AG10803 (cell line): ENCODE results near the gene RPTOR.
A peak's percentile ranks its signal among the peaks of the same experiment; 100 is the strongest.
"Not testable (repeated sequence)": the region's sequence is repeated elsewhere in the genome, so short reads cannot be mapped to it uniquely, and the experiment has no call there.

ENCODE experiments used
- DNase-seq: peaks from one replicate; pipeline ENCODE4 v3.0.0; 2010; ENCODE audit warnings: low read depth
- H3K4me3 ChIP-seq: 2 replicates; pipeline ENCODE4 v1.5.1; 2011; ENCODE audit warnings: mild to moderate bottlenecking, low read length, control low read depth
- TF ChIP-seq, protein P1 (sequence below): conservative IDR thresholded peaks from 2 replicates; pipeline ENCODE4 v1.5.1; 2011; ENCODE audit warnings: mild to moderate bottlenecking, low read length, control low read depth, inconsistent platforms

Gene RPTOR

DNA sequence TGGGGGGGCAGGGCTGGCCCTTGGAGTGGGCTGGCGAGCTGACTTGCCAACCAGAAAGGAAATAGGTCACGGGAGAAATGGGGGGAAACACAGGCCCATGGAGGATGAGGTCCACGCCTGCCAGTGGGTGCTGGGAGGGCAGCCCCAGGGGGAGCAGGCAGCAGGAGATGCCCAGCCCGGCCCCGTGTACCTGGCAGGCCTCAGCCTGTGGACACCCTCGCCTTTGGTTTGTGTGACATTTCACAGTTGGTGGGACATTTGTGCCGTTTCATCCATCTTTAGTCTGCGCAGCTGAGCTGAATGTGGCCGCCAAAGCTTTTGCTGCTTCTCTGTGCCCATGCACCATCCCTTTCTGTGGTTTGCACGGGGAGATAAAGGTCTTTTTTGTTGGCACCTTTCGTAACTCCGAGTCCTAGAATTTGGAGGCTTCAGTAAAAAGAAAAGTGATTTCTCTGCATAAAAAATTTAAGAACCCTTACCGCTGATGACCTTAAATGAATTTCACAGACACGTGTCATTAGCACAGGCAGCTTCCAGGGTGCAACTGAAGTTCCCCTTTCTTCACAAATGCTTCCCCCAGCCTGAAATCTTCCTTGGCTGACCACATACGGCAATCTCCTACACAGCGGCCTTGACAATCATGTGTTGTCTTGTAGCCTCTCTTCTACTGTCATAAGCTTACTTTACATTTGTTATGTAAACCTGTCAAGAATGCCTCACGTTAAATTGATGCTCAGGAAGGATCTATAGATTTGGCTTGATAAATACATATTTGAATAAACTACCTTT, 193.6 kb downstream of the RPTOR start:
- H3K4me3 ChIP-seq = no peak overlapping the region
- no peak for DNase-seq

DNA sequence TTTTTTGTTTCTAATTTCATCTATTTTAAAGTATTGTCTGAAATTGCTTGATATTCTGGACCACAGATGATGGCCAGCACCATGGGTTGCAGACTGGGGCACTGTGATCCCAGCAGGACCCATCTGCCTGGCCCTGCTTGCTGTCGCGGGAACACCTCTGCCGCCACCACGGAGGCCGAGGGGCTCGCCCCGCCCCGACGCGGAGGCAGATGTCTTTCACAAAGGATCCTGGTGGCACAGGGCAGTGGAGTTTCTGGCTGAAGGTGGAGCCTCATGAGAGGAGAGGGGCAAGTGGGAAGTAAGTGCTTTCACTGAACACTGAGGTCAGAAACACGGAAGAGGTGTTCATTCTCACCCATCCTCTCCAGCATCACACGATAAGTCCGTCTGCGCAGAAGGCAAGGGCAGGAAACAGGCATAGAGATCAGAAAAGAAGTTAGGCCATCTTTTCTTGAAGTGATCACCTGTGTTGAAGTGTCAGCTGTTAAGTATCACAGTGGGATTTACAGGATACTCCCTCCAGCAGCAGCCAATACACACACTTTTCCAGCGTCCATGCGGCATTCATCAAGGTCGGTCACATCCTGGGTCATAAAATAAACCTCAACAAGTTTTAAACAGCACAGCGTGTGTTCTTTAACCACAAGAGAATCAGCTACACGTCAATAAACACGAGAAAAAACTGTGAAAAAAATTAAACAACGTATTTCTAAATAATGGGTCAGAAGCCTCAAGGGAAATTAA, 194.5 kb downstream of the RPTOR start:
- no peak for DNase-seq
- no peak overlapping the region for H3K4me3 ChIP-seq
- TF ChIP-seq, protein P1, sequence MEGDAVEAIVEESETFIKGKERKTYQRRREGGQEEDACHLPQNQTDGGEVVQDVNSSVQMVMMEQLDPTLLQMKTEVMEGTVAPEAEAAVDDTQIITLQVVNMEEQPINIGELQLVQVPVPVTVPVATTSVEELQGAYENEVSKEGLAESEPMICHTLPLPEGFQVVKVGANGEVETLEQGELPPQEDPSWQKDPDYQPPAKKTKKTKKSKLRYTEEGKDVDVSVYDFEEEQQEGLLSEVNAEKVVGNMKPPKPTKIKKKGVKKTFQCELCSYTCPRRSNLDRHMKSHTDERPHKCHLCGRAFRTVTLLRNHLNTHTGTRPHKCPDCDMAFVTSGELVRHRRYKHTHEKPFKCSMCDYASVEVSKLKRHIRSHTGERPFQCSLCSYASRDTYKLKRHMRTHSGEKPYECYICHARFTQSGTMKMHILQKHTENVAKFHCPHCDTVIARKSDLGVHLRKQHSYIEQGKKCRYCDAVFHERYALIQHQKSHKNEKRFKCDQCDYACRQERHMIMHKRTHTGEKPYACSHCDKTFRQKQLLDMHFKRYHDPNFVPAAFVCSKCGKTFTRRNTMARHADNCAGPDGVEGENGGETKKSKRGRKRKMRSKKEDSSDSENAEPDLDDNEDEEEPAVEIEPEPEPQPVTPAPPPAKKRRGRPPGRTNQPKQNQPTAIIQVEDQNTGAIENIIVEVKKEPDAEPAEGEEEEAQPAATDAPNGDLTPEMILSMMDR = no peak

More for the DNA sequence above, 193.6 kb downstream of the RPTOR start:
- TF ChIP-seq, protein P1 = no peak

DNA sequence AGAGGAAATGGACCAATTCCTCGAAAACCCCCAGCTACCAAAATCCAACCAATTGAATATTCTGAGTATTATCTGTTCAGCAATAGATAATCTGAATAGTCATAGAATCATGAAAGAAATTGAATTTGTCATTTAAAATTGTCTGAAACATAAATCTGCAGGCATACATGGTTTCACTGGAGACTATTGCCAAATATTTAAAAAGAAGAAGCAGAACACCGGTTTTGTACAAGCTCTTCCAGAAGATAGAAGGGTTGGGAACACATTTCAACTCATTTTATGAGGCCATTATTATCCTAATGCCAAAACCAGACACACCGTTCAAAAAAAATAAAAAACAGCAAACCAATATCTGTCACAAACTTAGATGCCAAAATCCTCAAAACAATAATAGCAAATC, 195.5 kb downstream of the RPTOR start:
- DNase-seq = no peak
- H3K4me3 ChIP-seq = no peak overlapping the region
- TF ChIP-seq, protein P1 = no peak

DNA sequence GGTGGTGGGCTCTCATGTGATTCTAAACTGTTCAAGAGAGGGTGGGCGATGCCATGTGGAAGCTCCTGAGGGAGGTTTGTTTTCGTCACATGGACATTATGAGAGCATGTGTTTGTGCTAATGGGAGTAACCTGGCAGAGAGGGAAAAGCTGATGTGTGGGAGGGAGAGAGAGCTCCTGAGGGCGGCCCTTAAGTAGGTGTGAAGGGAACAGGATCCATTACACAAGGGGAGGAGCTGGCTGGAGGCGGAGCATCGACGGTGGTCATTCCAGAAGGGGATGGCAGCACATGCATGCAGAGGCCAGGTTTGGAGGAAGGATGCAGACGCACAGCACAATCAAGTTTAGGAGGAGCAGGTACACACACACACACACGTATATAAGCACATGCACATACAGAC, 197.5 kb downstream of the RPTOR start:
- DNase-seq = no peak
- no peak overlapping the region for H3K4me3 ChIP-seq
- TF ChIP-seq, protein P1 = no peak

DNA sequence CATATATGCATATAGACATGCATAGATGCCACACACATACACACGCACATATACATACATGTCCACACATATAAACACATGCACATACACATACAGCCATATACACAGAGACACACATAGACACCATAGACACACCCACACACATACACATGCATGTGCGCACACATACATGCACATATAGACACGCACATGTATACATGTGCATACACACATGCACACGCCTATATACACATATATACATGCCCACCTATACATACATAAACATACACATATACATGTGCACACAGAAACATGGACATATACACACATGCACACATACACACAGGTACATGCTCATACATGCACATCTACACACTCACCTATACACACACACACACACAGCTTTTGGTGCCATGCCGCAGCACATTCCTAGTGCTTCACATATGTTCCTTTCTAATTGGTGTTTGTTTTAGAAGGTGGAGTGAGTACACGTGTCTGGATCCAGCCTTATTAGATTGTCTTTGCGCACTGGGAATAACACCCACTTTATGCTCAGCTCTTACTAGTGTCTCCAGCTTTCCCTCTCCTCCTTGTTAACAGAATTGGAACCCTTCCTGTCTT, 198.0 kb downstream of the RPTOR start:
- TF ChIP-seq, protein P1 = no peak
- H3K4me3 ChIP-seq = no peak overlapping the region
- DNase-seq = no peak

DNA sequence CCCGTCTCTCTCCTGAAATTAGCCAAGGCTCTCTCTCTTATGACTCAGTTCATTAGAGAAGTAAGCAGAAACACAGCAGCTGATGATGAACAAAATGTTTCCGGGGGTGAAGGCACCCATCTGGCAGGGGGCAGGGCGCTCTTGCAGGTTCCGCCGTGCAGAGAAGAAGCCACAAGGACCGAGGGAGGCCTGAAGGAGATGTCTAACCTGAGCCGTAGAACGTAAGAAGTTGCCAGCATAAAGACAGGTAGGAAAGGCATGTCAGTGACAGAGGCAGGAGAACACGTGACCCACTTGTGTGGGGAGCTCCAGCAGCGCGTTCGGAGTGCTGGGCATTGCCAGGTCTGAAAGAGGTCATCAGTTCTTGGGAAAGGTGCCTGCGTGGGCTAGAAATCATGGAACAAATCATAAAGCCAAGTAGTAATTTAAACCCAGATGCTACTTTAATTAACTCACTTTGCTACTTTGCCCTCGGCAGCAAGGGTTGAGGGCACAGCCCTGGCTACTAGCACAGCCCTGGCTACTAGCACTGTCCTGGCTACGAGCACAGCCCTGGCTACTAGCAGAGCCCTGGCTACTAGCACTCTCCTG, 198.6 kb downstream of the RPTOR start:
- TF ChIP-seq, protein P1 = no peak
- no peak overlapping the region for H3K4me3 ChIP-seq
- peak; percentile 53 for DNase-seq

DNA sequence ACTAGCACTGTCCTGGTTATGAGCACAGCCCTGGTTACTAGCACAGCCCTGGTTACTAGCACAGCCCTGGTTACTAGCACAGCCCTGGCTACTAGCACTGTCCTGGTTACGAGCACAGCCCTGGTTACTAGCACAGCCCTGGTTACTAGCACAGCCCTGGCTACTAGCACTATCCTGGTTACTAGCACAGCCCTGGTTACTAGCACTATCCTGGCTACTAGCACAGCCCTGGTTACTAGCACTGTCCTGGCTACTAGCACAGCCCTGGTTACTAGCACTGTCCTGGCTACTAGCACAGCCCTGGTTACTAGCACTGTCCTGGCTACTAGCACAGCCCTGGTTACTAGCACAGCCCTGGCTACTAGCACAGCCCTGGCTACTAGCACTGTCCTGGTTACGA, 199.3 kb downstream of the RPTOR start:
- not testable (repeated sequence) for DNase-seq, H3K4me3 ChIP-seq

DNA sequence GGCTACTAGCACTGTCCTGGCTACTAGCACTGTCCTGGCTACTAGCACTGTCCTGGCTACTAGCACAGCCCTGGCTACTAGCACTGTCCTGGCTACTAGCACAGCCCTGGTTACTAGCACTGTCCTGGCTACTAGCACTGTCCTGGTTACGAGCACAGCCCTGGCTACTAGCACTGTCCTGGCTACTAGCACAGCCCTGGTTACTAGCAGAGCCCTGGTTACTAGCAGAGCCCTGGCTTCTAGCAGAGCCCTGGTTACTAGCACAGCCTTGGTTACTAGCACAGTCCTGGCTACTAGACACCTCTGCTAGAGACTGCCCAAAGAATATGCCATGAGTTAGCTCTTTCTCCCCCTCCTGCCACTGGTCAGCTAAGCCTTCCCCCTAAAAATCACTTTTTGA, 200.1 kb downstream of the RPTOR start:
- DNase-seq, H3K4me3 ChIP-seq: not testable (repeated sequence)
